Retina (tissue), 1 donor: ENCODE results near the gene NKIRAS1.
A peak's percentile ranks its signal among the peaks of the same experiment; 100 is the strongest.
"Not testable (repeated sequence)": the region's sequence is repeated elsewhere in the genome, so short reads cannot be mapped to it uniquely, and the experiment has no call there.

Experiments
- DNase-seq: peaks from one replicate; pipeline ENCODE4 v3.0.0-alpha.2; 2016

NKIRAS1 gene

GRCh38 chr3:23938688-23939087 is 21.9 kb upstream of the NKIRAS1 start:
- no peak for DNase-seq

GRCh38 chr3:23937296-23937695 is 20.5 kb upstream of the NKIRAS1 start:
- no peak for DNase-seq

- DNase-seq, result no peak
Measured at GRCh38 chr3:23934253-23934652, 17.5 kb upstream of the NKIRAS1 start.

- no peak for DNase-seq
Measured at GRCh38 chr3:23932571-23932970, 15.8 kb upstream of the NKIRAS1 start.

GRCh38 chr3:23931597-23931996 is 14.8 kb upstream of the NKIRAS1 start:
- DNase-seq, result no peak

GRCh38 chr3:23928524-23928923 is 11.7 kb upstream of the NKIRAS1 start:
- DNase-seq, result no peak

- DNase-seq, result no peak
Measured at GRCh38 chr3:23926736-23927135, 9.9 kb upstream of the NKIRAS1 start.

GRCh38 chr3:23926246-23926645 is 9.5 kb upstream of the NKIRAS1 start:
- no peak for DNase-seq

- no peak for DNase-seq
Measured at GRCh38 chr3:23923786-23924185, 7.0 kb upstream of the NKIRAS1 start.

GRCh38 chr3:23921052-23921511 is 4.3 kb upstream of the NKIRAS1 start:
- no peak for DNase-seq

GRCh38 chr3:23920151-23920655 is 3.4 kb upstream of the NKIRAS1 start:
- DNase-seq, result no peak

GRCh38 chr3:23919628-23920027 is 2.8 kb upstream of the NKIRAS1 start:
- DNase-seq, result no peak

- not testable (repeated sequence) for DNase-seq
Measured at GRCh38 chr3:23918331-23918730, 1.5 kb upstream of the NKIRAS1 start.

GRCh38 chr3:23917679-23918303 is 1.0 kb upstream of the NKIRAS1 start:
- DNase-seq, result peak; percentile 52

GRCh38 chr3:23916152-23916885 is 471 bp downstream of the NKIRAS1 start:
- DNase-seq, result no peak

- DNase-seq, result peak; percentile 56
Measured at GRCh38 chr3:23915537-23916108, 1.2 kb downstream of the NKIRAS1 start.

GRCh38 chr3:23913873-23914743 is 2.7 kb downstream of the NKIRAS1 start:
- DNase-seq, result no peak

- DNase-seq, result no peak
Measured at GRCh38 chr3:23913182-23913581, 3.6 kb downstream of the NKIRAS1 start.

GRCh38 chr3:23912335-23912734 is 4.5 kb downstream of the NKIRAS1 start:
- DNase-seq, result not testable (repeated sequence)

- no peak for DNase-seq
Measured at GRCh38 chr3:23911397-23911796, 5.4 kb downstream of the NKIRAS1 start.

GRCh38 chr3:23909341-23909740 is 7.4 kb downstream of the NKIRAS1 start:
- DNase-seq, result no peak

GRCh38 chr3:23904545-23904944 is 12.2 kb downstream of the NKIRAS1 start:
- no peak for DNase-seq

GRCh38 chr3:23900744-23901143 is 16.0 kb downstream of the NKIRAS1 start:
- DNase-seq, result no peak
